Measurements from ENCODE around the gene HEBP1.

The HEBP1 gene

DNA sequence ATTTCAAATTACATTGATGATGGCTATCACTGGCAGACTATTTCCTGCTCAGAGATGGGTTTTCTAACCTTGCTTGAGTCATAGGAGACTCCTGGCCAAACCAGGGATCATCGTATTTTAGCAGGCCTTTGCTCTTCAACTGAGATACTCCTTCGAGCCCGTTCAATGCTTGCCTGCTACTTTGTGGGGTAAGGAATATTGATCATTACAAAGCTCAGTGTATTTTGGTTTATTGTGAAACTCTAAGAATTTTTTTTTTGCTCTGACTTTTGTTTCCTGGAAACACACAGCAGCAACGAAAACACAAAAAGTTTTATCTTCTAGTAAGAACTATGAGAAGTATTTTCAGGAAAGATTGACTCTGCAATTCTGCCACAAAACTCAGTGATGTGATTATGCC lies 52.2 kb downstream of the HEBP1 start:
- no peak for DNase-seq

DNA sequence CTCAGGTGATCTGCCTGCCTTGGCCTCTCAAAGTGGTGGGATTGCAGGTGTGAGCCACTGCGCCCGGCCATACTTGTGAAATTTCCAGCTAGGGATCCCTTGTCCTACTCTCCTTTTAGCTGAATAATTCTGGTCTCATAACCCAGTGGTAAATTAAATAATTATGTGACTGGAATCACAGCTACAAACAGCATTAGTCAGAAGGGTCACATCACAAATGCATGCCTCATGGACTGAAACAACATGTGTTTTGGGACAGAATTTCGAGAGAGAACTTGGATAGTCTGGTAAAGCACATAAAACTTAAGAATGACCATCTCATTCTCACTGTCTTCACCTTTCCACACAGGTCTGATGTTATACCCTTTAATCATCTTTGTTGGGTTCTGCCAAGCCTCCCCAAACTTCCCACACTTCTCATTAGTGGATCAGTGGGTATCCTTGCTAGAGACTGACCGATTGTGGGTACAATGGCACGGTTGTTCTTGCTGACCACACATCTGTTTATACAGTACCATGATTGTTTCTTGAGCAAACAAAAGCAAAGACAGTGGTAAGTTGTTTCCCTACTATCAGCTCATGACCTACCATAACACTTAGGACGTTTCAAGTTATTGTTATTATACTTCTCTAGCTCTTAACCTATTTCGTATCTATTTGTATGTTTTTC lies 53.2 kb downstream of the HEBP1 start:
- no peak for DNase-seq

GRCh38 chr12:12945591-12945990 lies 54.5 kb downstream of the HEBP1 start:
- DNase-seq = no peak

DNA sequence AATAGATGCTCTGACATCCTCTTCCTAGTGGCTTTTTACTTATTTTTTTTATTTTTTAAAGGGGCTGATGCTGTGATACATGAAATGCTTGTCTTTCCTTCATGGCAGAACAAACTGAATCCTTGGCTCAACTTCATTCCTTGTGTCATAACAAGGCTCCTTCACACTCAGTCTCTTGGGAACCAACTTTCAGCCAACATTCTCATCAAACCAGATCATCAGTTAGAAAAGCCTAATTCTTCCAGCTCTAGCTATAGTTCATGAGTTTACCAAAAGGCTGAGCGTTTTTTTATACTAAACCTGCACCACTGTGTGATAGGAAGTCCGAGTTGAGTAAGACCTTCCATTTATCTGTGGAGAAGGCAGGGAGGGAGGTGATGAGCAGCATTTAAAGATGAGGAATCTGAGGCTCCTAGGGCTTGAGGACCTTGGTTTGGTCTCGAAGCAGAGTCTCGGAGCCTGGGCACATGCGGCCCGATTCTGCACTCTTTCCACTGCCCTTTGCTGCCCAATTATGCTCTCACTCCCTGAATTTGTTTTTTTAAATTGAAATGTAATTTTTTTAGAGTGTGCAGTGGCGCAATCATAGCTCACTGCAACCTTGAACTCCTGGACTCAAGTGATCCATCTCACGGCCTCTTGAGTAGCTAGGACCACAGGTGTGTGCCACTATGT lies 56.3 kb downstream of the HEBP1 start:
- DNase-seq = no peak

- no peak for DNase-seq
Measured at GRCh38 chr12:12941450-12942350, 58.4 kb downstream of the HEBP1 start.

GRCh38 chr12:12939888-12940287 lies 60.2 kb downstream of the HEBP1 start:
- no peak for DNase-seq

DNA sequence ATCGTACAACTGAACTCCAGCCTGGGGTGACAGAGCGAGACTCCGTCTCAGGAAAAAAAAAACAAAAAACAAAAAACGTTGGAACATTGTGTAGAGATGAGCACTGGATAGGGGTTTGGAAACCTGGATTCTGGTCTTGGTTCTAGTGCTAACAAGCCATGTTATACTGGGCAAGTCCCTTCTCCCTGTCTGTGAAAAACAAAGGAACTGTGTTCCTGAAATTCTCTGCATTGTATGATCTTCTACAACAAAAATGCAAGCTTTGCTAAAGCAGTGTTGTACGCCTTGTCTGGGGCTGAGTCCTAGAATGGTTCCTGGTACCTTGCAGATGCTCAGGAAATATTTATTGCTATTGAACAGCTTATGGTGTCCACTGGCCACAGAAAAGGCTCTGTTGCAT lies 61.5 kb downstream of the HEBP1 start:
- DNase-seq = no peak

- no peak for DNase-seq
Measured at GRCh38 chr12:12936983-12937491, 63.0 kb downstream of the HEBP1 start.

DNA sequence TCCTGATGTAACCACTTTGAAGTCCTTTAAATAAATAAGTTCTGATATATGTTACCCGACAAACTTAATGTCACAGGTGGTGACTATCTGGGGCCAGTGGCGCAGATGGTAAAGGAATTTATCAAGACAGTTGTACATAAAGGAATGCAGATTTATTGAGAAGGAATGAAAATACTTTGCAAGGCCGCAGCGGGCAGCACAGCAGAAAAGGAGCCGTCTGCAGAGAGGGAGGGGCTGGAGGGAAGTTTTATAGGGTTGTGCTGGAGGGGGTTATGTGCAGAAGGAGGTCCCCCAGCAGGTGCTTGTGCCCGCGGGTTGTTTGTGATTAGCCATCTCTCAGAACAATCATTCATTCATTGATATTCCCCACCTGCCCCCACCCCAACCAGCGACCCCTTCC lies 65.5 kb downstream of the HEBP1 start:
- DNase-seq = no peak

GRCh38 chr12:12933742-12934141 lies 66.3 kb downstream of the HEBP1 start:
- no peak for DNase-seq

GRCh38 chr12:12930633-12931219 lies 69.3 kb downstream of the HEBP1 start:
- DNase-seq = no peak

GRCh38 chr12:12929696-12930095 lies 70.4 kb downstream of the HEBP1 start:
- no peak for DNase-seq

- no peak for DNase-seq
Measured at GRCh38 chr12:12927211-12928079, 72.6 kb downstream of the HEBP1 start.

DNA sequence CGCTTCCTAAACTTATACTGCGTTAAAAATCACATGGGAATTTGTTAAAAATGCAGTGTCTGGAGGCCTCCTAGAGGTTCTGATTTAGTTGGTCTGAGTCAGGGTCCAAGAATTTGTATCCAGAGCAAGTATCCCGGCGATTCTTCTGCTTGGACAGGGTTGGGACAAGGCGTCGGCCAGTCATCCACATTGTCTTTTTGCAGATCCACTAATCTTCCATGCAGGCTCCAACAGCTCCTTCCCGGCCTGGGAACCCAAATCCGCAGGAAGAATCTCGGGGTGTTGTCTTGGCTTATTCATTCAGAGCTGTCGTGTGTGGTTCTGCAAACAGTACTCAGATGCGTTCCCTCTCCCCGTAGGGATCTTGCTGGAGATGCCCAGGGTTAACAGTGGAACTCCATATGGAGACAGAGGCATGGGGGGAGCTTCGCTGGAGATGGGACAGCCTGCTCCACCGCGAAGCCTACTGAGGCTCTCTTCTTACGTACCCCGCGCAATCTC lies 73.4 kb downstream of the HEBP1 start:
- no peak for DNase-seq

DNA sequence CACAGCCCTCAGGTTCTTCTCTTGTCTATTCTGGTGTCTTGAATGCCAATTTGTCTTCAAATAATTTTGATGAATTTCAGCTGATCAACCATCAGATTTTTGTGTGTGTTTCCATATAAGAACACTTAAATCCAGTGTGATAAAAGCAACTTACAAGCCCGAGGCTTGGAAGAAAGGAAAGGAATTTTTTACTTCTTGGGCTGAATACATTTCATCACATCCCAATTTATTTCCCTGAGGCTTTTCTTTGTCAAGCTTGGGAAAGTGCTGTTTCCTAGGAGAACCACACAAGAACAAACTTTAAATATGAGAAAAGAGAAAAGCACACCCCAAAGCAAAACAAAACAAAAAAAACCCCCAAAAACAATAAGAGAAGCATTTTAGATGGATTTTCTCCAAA lies 74.7 kb downstream of the HEBP1 start:
- no peak for DNase-seq
